Central memory CD4-positive, alpha-beta T cell (primary cell): ENCODE results near the gene PCK1.

Source experiments
- DNase-seq: peaks from one replicate; pipeline ENCODE4 v3.0.0; 2022

PCK1 gene

GRCh38 chr20:57589728-57590484 lies 29.0 kb downstream of the PCK1 start:
- no peak for DNase-seq

GRCh38 chr20:57590485-57591288 lies 29.8 kb downstream of the PCK1 start:
- no peak for DNase-seq

- no peak for DNase-seq
These were observed 30.6 kb downstream of the PCK1 start for GRCh38 chr20:57591289-57592229.

- no peak for DNase-seq
These were observed 31.6 kb downstream of the PCK1 start for GRCh38 chr20:57592263-57593092.

- no peak for DNase-seq
These were observed 32.4 kb downstream of the PCK1 start for GRCh38 chr20:57593134-57593886.

- peak; percentile 27 for DNase-seq
These were observed 33.4 kb downstream of the PCK1 start for GRCh38 chr20:57594092-57594951.

- no peak for DNase-seq
These were observed 34.4 kb downstream of the PCK1 start for GRCh38 chr20:57595041-57596030.

- DNase-seq = no peak
These were observed 35.4 kb downstream of the PCK1 start for GRCh38 chr20:57596358-57596757.

- peak; percentile 60 for DNase-seq
These were observed 36.4 kb downstream of the PCK1 start for GRCh38 chr20:57596998-57597939.

GRCh38 chr20:57598060-57598459 lies 37.1 kb downstream of the PCK1 start:
- no peak for DNase-seq

- DNase-seq = no peak
These were observed 37.6 kb downstream of the PCK1 start for GRCh38 chr20:57598491-57598890.

- DNase-seq = no peak
These were observed 39.7 kb downstream of the PCK1 start for GRCh38 chr20:57600320-57601210.

GRCh38 chr20:57601211-57601570 lies 40.3 kb downstream of the PCK1 start:
- DNase-seq = no peak

GRCh38 chr20:57601737-57602136 lies 40.8 kb downstream of the PCK1 start:
- DNase-seq = no peak

- DNase-seq = no peak
These were observed 42.2 kb downstream of the PCK1 start for GRCh38 chr20:57603120-57603519.

- no peak for DNase-seq
These were observed 44.1 kb downstream of the PCK1 start for GRCh38 chr20:57605045-57605444.

GRCh38 chr20:57605878-57606277 lies 45.0 kb downstream of the PCK1 start:
- DNase-seq = no peak
